GM20000 (cell line): ENCODE data around the gene SYT11.

Source experiments
- DNase-seq: peaks from one replicate; pipeline ENCODE4 v3.0.0; 2012; ENCODE audit warnings: low spot score
- CTCF ChIP-seq: IDR thresholded peaks from 2 replicates; pipeline ENCODE4 v1.5.1; 2012; ENCODE audit warnings: mild to moderate bottlenecking, control low read depth; ENCODE audit errors: extremely low read depth, missing control alignments

SYT11 gene

GRCh38 chr1:155856257-155856974 is 3.0 kb upstream of the SYT11 start:
- DNase-seq, result no peak
- TF ChIP-seq CTCF, result no peak

GRCh38 chr1:155856975-155857930 is 2.1 kb upstream of the SYT11 start, which contains the start of gene GON4L:
Gene GON4L, minus strand, starts transcription at chr1:155857214. Its CDS starts 3,434 bp downstream, at chr1:155853780.
- peak; percentile 90 for DNase-seq
- TF ChIP-seq CTCF, result no peak

GRCh38 chr1:155858800-155859233 is 550 bp upstream of the SYT11 start:
- TF ChIP-seq CTCF, result no peak
- no peak for DNase-seq

GRCh38 chr1:155859881-155860871 is 809 bp downstream of the SYT11 start:
- TF ChIP-seq CTCF, result no peak
- DNase-seq, result peak; percentile 73

- no peak for DNase-seq
- TF ChIP-seq CTCF, result no peak
These were observed 1.7 kb downstream of the SYT11 start for GRCh38 chr1:155860970-155861510.

- no peak for TF ChIP-seq CTCF
- no peak for DNase-seq
These were observed 2.5 kb downstream of the SYT11 start for GRCh38 chr1:155861896-155862295.
